PC-3 (cell line): ENCODE data around the gene LBHD2.

Experiments
- CTCF ChIP-seq: fragments of 300-600 bp; sonication (generic); conservative IDR thresholded peaks from 2 replicates; pipeline ENCODE4 v1.5.1; 2017; ENCODE audit warnings: antibody characterized with exemption, low read depth, mild to moderate bottlenecking, low read length
- EZH2 ChIP-seq: fragments of 300-600 bp; sonication (generic); IDR thresholded peaks from one replicate; pipeline ENCODE4 v1.6.1; 2017; ENCODE audit warnings: antibody characterized with exemption, mild to moderate bottlenecking, low read length; ENCODE audit not compliant: unreplicated experiment
- EZH2phosphoT487 ChIP-seq: fragments of 300-600 bp; sonication (generic); IDR thresholded peaks from 2 replicates; pipeline ENCODE4 v1.6.1; 2018; ENCODE audit warnings: mild to moderate bottlenecking, antibody characterized with exemption, low read length, borderline replicate concordance

DNA sequence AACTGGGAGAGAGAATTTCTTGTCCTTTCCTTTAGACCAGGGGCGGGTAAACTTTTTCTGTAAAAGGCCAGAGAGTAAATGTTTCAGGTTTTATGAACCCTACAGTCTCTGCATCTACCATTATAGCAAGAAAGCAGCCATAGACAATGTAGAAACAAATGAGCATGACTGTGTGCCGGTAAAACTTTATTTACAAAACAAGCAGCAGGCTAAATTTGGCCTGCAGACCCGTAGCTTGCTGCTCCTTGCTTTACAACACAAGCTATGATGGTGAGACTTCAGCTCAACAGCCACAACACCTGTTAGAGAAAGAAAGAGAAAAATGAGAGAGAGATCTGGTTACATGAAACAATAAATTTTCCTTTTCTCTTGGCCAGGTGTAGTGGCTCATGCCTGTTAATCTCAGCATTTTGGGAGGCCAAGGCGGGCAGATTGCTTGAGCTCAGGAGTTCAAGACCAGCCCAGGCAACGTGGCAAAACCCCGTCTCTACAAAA lies 22.5 kb upstream of the LBHD2 start:
- no peak for TF ChIP-seq CTCF
- TF ChIP-seq EZH2: no peak
- TF ChIP-seq EZH2phosphoT487: no peak
